ENCODE results near the gene ANKFY1. TPM values are rescaled to one million over a fixed set of nuclear protein-coding genes. Genes with fewer than 3 reads are reported as not detected.

ANKFY1 gene
- total RNA-seq, 1 donor from 2014 or later: 44.2 TPM

DNA sequence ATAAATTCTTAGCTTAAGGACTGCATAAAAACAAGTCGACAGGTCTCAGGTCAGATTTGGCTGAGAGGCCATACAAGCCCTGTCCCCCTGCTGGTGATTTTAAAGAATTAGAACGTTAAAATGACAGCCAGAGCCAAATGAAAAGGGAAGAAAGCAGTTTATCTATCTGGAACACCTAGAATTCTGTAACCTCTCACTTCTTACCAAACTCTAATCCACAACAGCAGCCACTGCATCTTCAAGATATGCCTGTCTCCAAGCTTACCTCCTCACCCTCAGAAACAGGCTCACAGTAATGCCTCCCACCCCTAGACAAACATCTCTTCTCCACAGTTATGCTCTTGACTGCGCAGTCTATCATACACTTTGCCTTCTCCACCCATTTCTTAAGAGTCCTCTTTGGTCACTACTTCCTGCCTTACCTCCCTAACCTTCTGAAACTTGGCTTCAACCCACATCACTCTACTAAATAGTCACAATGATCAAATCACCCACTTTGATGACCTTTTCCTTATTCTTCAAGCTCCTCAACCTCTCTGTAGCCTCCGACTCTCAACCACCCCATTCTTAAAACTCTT is 14.2 kb downstream of the ANKFY1 start:
- intact Hi-C loops (cut with DNase I): no loop called here
- TF ChIP-seq, protein P1, sequence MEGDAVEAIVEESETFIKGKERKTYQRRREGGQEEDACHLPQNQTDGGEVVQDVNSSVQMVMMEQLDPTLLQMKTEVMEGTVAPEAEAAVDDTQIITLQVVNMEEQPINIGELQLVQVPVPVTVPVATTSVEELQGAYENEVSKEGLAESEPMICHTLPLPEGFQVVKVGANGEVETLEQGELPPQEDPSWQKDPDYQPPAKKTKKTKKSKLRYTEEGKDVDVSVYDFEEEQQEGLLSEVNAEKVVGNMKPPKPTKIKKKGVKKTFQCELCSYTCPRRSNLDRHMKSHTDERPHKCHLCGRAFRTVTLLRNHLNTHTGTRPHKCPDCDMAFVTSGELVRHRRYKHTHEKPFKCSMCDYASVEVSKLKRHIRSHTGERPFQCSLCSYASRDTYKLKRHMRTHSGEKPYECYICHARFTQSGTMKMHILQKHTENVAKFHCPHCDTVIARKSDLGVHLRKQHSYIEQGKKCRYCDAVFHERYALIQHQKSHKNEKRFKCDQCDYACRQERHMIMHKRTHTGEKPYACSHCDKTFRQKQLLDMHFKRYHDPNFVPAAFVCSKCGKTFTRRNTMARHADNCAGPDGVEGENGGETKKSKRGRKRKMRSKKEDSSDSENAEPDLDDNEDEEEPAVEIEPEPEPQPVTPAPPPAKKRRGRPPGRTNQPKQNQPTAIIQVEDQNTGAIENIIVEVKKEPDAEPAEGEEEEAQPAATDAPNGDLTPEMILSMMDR (IDR thresholded peaks at IDR 0.05): peak in 1 of 3 experiments; percentile 13
- TF ChIP-seq POLR2AphosphoS5 (IDR thresholded peaks at IDR 0.05; ENCODE audit: insufficient read depth in 1 of 2, low read depth in 1 of 2): no peak
- no peak for TF ChIP-seq POLR2A (IDR thresholded peaks at IDR 0.05)
- H3K4me1 ChIP-seq: peaks cover 26% of the 10 kb centered on the region
- no peak overlapping the region for H3K4me3 ChIP-seq
- no peak overlapping the region for H3K27ac ChIP-seq
- no peaks in the 10 kb centered on the region for H3K27me3 ChIP-seq
- no peaks in the 10 kb centered on the region for H3K36me3 ChIP-seq
- no peaks in the 10 kb centered on the region for H3K9me3 ChIP-seq
- no peak for DNase-seq (ENCODE audit: extremely low spot score in 2 of 2)

DNA sequence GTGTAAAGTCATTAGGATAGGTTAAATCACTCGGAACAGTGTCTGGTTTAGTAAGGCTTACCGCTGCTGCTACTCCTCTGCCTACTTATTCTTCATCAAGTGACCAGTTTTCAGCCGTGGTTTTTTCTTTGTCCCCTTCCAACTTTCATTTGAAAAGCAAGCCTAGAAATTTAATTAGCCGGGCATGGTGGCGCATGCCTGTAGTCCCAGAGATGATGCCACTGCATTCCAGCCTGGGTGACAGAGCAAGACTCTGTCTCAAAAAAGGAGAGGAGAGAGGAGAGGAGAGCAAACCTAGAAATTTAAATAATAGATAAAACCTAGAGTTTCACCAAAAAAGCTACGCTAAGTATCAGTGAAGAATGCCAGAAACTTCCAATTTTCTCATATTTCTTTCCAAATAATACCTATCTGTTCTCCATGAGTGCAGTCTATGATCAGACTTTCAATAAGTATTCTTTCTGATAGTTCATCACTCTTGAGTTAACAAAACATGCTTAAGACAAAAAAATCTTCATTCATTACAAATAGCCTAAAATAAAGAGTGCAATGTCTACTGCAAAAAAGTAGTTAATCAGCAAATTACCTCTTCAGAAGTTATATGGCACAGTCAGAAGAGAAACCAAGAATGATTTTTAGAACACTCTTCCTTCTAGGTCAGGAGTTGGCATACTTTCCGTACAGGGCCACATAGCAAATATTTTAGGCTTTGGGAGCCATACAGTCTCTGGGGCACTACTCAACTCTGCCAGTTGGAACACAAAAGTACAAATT is 15.1 kb downstream of the ANKFY1 start:
- H3K4me1 ChIP-seq: peaks cover 26% of the 10 kb centered on the region
- TF ChIP-seq, protein P1 (IDR thresholded peaks at IDR 0.05): no peak
- TF ChIP-seq POLR2AphosphoS5 (IDR thresholded peaks at IDR 0.05; ENCODE audit: insufficient read depth in 1 of 2, low read depth in 1 of 2) (no peak), POLR2A (IDR thresholded peaks at IDR 0.05) (no peak)

DNA sequence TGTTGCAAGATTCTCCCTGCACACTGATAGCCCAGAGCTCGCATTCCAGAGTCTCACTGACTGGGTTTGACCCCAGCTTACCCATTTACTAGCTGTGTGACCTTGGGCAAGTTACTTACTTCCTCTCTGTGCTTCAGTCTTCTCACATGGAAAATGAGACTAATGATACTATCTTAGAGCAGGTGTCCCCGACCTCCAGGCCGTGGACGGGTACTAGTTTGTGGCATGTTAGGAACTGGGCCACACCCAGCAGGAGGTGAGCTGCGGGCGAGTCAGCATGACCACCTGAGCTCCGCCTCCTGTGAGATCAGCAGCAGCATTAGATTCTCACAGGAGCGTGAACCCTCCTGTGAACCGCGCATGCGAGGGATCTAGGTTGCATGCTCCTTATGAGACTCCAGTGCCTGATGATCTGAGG is 15.8 kb downstream of the ANKFY1 start:
- no peaks in the 10 kb centered on the region for H3K36me3 ChIP-seq
- H3K9me3 ChIP-seq: no peaks in the 10 kb centered on the region
- no peak for DNase-seq (ENCODE audit: extremely low spot score in 2 of 2)
- H3K4me3 ChIP-seq: no peak overlapping the region
- intact Hi-C loops (cut with DNase I): no loop called here
- TF ChIP-seq POLR2A (IDR thresholded peaks at IDR 0.05) (no peak), POLR2AphosphoS5 (IDR thresholded peaks at IDR 0.05; ENCODE audit: insufficient read depth in 1 of 2, low read depth in 1 of 2) (no peak)
- TF ChIP-seq, protein P1 (IDR thresholded peaks at IDR 0.05): no peak
- no peaks in the 10 kb centered on the region for H3K27me3 ChIP-seq
- H3K4me1 ChIP-seq: peaks cover 26% of the 10 kb centered on the region
- H3K27ac ChIP-seq: peak overlapping the region; percentile 58

More for the DNA sequence above, 15.1 kb downstream of the ANKFY1 start:
- H3K27ac ChIP-seq: peak overlapping the region; percentile 58
- intact Hi-C loops (cut with DNase I): no loop called here
- no peak overlapping the region for H3K4me3 ChIP-seq
- H3K36me3 ChIP-seq: no peaks in the 10 kb centered on the region
- no peak for DNase-seq (ENCODE audit: extremely low spot score in 2 of 2)
- H3K9me3 ChIP-seq: no peaks in the 10 kb centered on the region
- H3K27me3 ChIP-seq: no peaks in the 10 kb centered on the region

DNA sequence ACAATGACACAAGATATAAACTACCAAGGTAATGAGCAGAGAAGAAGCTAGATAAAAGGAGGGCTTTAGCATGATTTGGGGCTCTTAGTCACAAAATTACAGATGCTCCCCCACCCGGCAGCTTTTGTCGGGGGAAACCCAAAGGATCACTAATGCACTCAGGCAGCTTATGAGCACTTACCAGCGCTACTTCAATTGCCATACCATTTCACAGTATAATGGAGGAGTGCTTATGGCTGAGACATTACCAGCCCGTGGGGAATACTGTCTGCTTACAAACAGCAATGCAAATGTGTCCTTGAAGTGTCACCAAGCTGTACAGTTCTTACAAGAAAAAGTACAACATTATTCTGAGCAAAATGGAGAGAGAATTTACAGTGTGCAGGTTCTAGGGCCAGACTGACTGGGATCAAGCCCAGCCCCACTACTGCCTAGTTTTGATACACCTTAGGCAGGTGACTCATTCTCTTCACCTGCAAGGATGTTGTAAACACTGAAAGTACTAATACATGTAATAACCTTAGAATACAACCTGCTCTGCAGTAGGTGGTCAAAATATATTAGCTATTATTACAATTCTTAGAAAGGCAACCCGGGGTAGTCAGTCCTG is 16.3 kb downstream of the ANKFY1 start:
- no peaks in the 10 kb centered on the region for H3K27me3 ChIP-seq
- H3K4me3 ChIP-seq: no peak overlapping the region
- no peaks in the 10 kb centered on the region for H3K36me3 ChIP-seq
- H3K4me1 ChIP-seq: peaks cover 26% of the 10 kb centered on the region
- DNase-seq (ENCODE audit: extremely low spot score in 2 of 2): no peak
- peak overlapping the region; percentile 58 for H3K27ac ChIP-seq
- no peaks in the 10 kb centered on the region for H3K9me3 ChIP-seq
- intact Hi-C loops (cut with DNase I): no loop called here
- TF ChIP-seq, protein P1 (IDR thresholded peaks at IDR 0.05): no peak
- TF ChIP-seq POLR2A (IDR thresholded peaks at IDR 0.05): no peak
- no peak for TF ChIP-seq POLR2AphosphoS5 (IDR thresholded peaks at IDR 0.05; ENCODE audit: insufficient read depth in 1 of 2, low read depth in 1 of 2)

All from vagina (tissue), 2 donors.